Panc1 (cell line): ENCODE data around the gene RUNX1. TPM values are rescaled to one million over a fixed set of nuclear protein-coding genes. Genes with fewer than 3 reads are reported as not detected.

Experiments
- ATAC-seq: fragments of 200-7000 bp; cut with Tn5 transposase; 2 replicates; pipeline ENCODE4 v1.9.1; 2020; ENCODE audit warnings: mild to moderate bottlenecking, moderate library complexity
- BruUV-seq: library from RNA; stranded (reverse); fragments of 400-500 nt; replicated peaks from 2 replicates; lab custom pipeline; 2021; lab: Mats Ljungman, UMichigan
- CTCF ChIA-PET: fragments of 300-600 bp; sonication (Branson Sonifier 250); formaldehyde crosslinking; loops from one replicate; lab custom pipeline; 2022; ENCODE audit warnings: antibody characterized with exemption; lab: Charles Lee
- POLR2A ChIA-PET: fragments of 300-600 bp; sonication (Branson Sonifier 250); formaldehyde crosslinking; loops from one replicate; lab custom pipeline; 2022; ENCODE audit warnings: antibody characterized with exemption; lab: Charles Lee
- DNase-seq: peaks from one replicate; pipeline ENCODE4 v3.0.0-alpha.2; 2010; ENCODE audit warnings: low read depth, low spot score
- H3K27ac ChIP-seq: 2 replicates; pipeline ENCODE4 v1.5.1; 2011; ENCODE audit warnings: mild to moderate bottlenecking, low read length, inconsistent platforms
- H3K27me3 ChIP-seq: fragments of 200-500 bp; sonication (Bioruptor generic); 2 replicates; pipeline ENCODE4 v1.6.0; 2014; ENCODE audit warnings: low read length, inconsistent platforms; ENCODE audit not compliant: control insufficient read depth, insufficient read depth
- H3K36me3 ChIP-seq: fragments of 200-500 bp; sonication (Bioruptor generic); 2 replicates; pipeline ENCODE4 v1.5.1; 2014; ENCODE audit warnings: inconsistent platforms, mild to moderate bottlenecking, low read length, moderate library complexity; ENCODE audit not compliant: control insufficient read depth, insufficient read depth
- H3K4me1 ChIP-seq: 2 replicates; pipeline ENCODE4 v1.5.1; 2011; ENCODE audit warnings: inconsistent platforms, mild to moderate bottlenecking, low read length, moderate library complexity; ENCODE audit not compliant: control insufficient read depth, insufficient read depth
- H3K4me3 ChIP-seq, 2 experiments: 2 replicates each; pipeline ENCODE4 v1.5.1; 2011 to 2012; ENCODE audit warnings: low read depth in 2 of 2, low read length in 2 of 2, mild to moderate bottlenecking in 2 of 2, inconsistent platforms in 1 of 2, moderate library complexity in 1 of 2
- H3K9me3 ChIP-seq: fragments of 200-500 bp; sonication (Bioruptor generic); 2 replicates; pipeline ENCODE4 v1.5.1; 2014; ENCODE audit warnings: low read depth, mild to moderate bottlenecking, inconsistent platforms, low read length, moderate library complexity; ENCODE audit not compliant: control insufficient read depth, insufficient read depth
- CTCF ChIP-seq: fragments of 450-650 bp; IDR thresholded peaks from 2 replicates; pipeline ENCODE4 v1.5.1; 2017; ENCODE audit warnings: mild to moderate bottlenecking
- POLR2AphosphoS5 ChIP-seq: IDR thresholded peaks from 2 replicates; pipeline ENCODE4 v1.6.1; 2012; ENCODE audit warnings: mild to moderate bottlenecking, low read depth, low read length, moderate library complexity
- REST ChIP-seq, 2 experiments: IDR thresholded peaks; 2 replicates each; pipeline ENCODE4 v1.6.1; 2011 to 2012; ENCODE audit warnings: low read depth in 2 of 2, control low read depth in 1 of 2, low read length in 1 of 2, mild to moderate bottlenecking in 1 of 2, moderate library complexity in 1 of 2; ENCODE audit not compliant: insufficient read depth in 1 of 2
- SIN3A ChIP-seq: IDR thresholded peaks from 2 replicates; pipeline ENCODE4 v1.6.1; 2012; ENCODE audit warnings: low read depth, mild to moderate bottlenecking, low read length, moderate library complexity, borderline replicate concordance; ENCODE audit not compliant: insufficient read depth
- TCF7L2 ChIP-seq: IDR thresholded peaks from 2 replicates; pipeline ENCODE4 v1.6.1; 2011; ENCODE audit warnings: mild to moderate bottlenecking, low read depth, low read length, inconsistent platforms
- in situ Hi-C: cut with HindIII; loops from 2 replicates; pipeline ENCODE4 v1.10.0; 2016; ENCODE audit warnings: low sequenced_read_pairs, low pct_unique_long_range_greater_than_20kb
- intact Hi-C: fragments of 100-400 bp; cut with micrococcal nuclease; formaldehyde crosslinking; loops from one replicate; pipeline ENCODE4 v1.10.0; 2022; ENCODE audit not compliant: unreplicated experiment
- total RNA-seq: library from RNA; stranded (reverse); gene quantifications from one replicate; pipeline ENCODE4 v1.2.1, GENCODE V29; 2021; ENCODE audit not compliant: unreplicated experiment

RUNX1 gene
- total RNA-seq, 1 experiment from 2014 or later, result 22.4 TPM

- in situ Hi-C loops, result no loop called here
- Histone ChIP-seq H3K4me3 (no peak overlapping the region), H3K4me1 (peaks cover 5% of the 10 kb centered on the region; the same call in 1 of the 2 replicates), H3K27ac (no peak overlapping the region), H3K27me3 (no peaks in the 10 kb centered on the region), H3K9me3 (no peaks in the 10 kb centered on the region), H3K36me3 (peaks cover 7% of the 10 kb centered on the region; the same call in 1 of the 2 replicates)
- no TSS peak for BruUV-seq
- no peak for ATAC-seq
- CTCF ChIA-PET, result interaction anchor here (0.7 kb wide), 1 partner anchor 27 kb away, joined by 6 read pairs; no protein-coding TSS in a partner anchor
- POLR2A ChIA-PET, result no interaction called here
- DNase-seq, result no peak
- intact Hi-C loops, result no loop called here
- no peak for TF ChIP-seq CTCF
- TF ChIP-seq TCF7L2, result no peak
- no peak for TF ChIP-seq SIN3A
- no peak for TF ChIP-seq POLR2AphosphoS5
- TF ChIP-seq REST (IDR thresholded peaks at IDR 0.05; ENCODE audit: insufficient read depth in 1 of 2, low read depth in 2 of 2, low read length in 1 of 2), result no peak
These were observed 174.2 kb downstream of the RUNX1 start for GRCh38 chr21:34874684-34875513.

GRCh38 chr21:34871026-34871908, 177.8 kb downstream of the RUNX1 start:
- intact Hi-C loops, result no loop called here

More at GRCh38 chr21:34871026-34871908, 177.8 kb downstream of the RUNX1 start:
- ChIA-PET CTCF (no interaction called here), POLR2A (no interaction called here)
- Histone ChIP-seq H3K27me3 (no peaks in the 10 kb centered on the region), H3K9me3 (no peaks in the 10 kb centered on the region), H3K36me3 (peaks cover 2% of the 10 kb centered on the region; the same call in 1 of the 2 replicates), H3K4me1 (no peaks in the 10 kb centered on the region; the same call in 1 of the 2 replicates), H3K27ac (no peak overlapping the region), H3K4me3 (no peak overlapping the region)
- DNase-seq (no peak), ATAC-seq (0 out of 2 replicates have a peak, but pooled peaks have one; percentile 43)
- in situ Hi-C loops, result no loop called here
- TF ChIP-seq POLR2AphosphoS5 (no peak), SIN3A (no peak), TCF7L2 (no peak), CTCF (no peak), REST (IDR thresholded peaks at IDR 0.05; ENCODE audit: insufficient read depth in 1 of 2, low read depth in 2 of 2, low read length in 1 of 2) (no peak)
- BruUV-seq, result no TSS peak
